OCI-LY1 (cell line): ENCODE data around the gene IREB2.

ENCODE experiments used
- CTCF ChIP-seq: fragments of 200-600 bp; sonication (generic), shearing (Covaris generic); IDR thresholded peaks from 2 replicates; pipeline ENCODE4 v1.5.1; 2017; ENCODE audit warnings: mild to moderate bottlenecking, antibody characterized with exemption, low read length, moderate library complexity, mixed read lengths
- EZH2 ChIP-seq: fragments of 200-600 bp; sonication (generic), shearing (Covaris generic); IDR thresholded peaks from 2 replicates; pipeline ENCODE4 v1.8.0; 2017; ENCODE audit warnings: borderline replicate concordance, mixed run types, mild to moderate bottlenecking, antibody characterized with exemption, low read length, moderate library complexity, mixed read lengths

- TF ChIP-seq CTCF, result no peak
- TF ChIP-seq EZH2, result no peak
Observed at GRCh38 chr15:78434134-78434533, 3.9 kb upstream of the IREB2 start.
